H1 (cell line): ENCODE measurements around the gene CCDC63. TPM values are rescaled to one million over a fixed set of nuclear protein-coding genes. Genes with fewer than 3 reads are reported as not detected.

Experiments used
- CTCF ChIA-PET: fragments of 300-600 bp; sonication (Branson Sonifier 250); formaldehyde crosslinking; loops from one replicate; lab custom pipeline; 2021; ENCODE audit not compliant: partially characterized antibody; lab: Charles Lee
- POLR2A ChIA-PET: fragments of 300-600 bp; sonication (Branson Sonifier 250); formaldehyde crosslinking; loops from one replicate; lab custom pipeline; 2021; ENCODE audit warnings: inconsistent platforms; ENCODE audit not compliant: partially characterized antibody; lab: Charles Lee
- DNase-seq, 2 experiments: peaks; one replicate each; pipeline versions ENCODE4 v3.0.0 to v3.0.0-alpha.2; 2010 to 2022; ENCODE audit warnings: low spot score in 2 of 2, low read depth in 1 of 2, mixed read lengths in 1 of 2
- FAIRE-seq: peaks from 2 replicates; lab custom pipeline; 2011; peaks lifted over from hg19 to GRCh38; lab: Jason Lieb, UNC
- H2AFZ ChIP-seq: 2 replicates; pipeline ENCODE4 v1.8.1; 2012; ENCODE audit warnings: low read length, inconsistent platforms
- H2AK5ac ChIP-seq: 2 replicates; pipeline ENCODE4 v1.6.1; 2013; ENCODE audit warnings: low read depth, low read length
- H2BK120ac ChIP-seq: replicated peaks from 2 replicates; pipeline ENCODE3; 2013; ENCODE audit warnings: low read depth, low read length, inconsistent platforms
- H2BK12ac ChIP-seq: 2 replicates; pipeline ENCODE4 v1.6.1; 2013; ENCODE audit warnings: low read depth, low read length
- H2BK15ac ChIP-seq: 2 replicates; pipeline ENCODE4 v1.6.1; 2013; ENCODE audit warnings: low read length
- H2BK20ac ChIP-seq: 2 replicates; pipeline ENCODE4 v1.6.1; 2013; ENCODE audit warnings: low read length
- H2BK5ac ChIP-seq: 2 replicates; pipeline ENCODE4 v1.6.1; 2013; ENCODE audit warnings: low read depth, low read length
- H3K14ac ChIP-seq: 2 replicates; pipeline ENCODE4 v1.6.1; 2013; ENCODE audit warnings: inconsistent platforms; ENCODE audit not compliant: insufficient read length
- H3K18ac ChIP-seq: 2 replicates; pipeline ENCODE4 v1.6.1; 2013; ENCODE audit warnings: low read length; ENCODE audit errors: extremely low read depth
- H3K23ac ChIP-seq: 2 replicates; pipeline ENCODE4 v1.6.1; 2013; ENCODE audit warnings: inconsistent platforms; ENCODE audit not compliant: insufficient read length
- H3K23me2 ChIP-seq: 2 replicates; pipeline ENCODE4 v1.6.1; 2013; ENCODE audit warnings: low read depth, low read length
- H3K27ac ChIP-seq: 2 replicates; pipeline ENCODE4 v1.6.1; 2011; ENCODE audit warnings: low read depth, low read length, inconsistent platforms
- H3K27me3 ChIP-seq, 4 experiments: replicated peaks in 1 of 4; 1 replicate in 1 of 4; 2 replicates in 3 of 4; pipeline versions ENCODE4 v1.6.1 to v1.8.1; 2011 to 2013; ENCODE audit warnings: low read length in 3 of 4, mild to moderate bottlenecking in 3 of 4, inconsistent platforms in 2 of 4, mixed read lengths in 2 of 4, moderate library complexity in 1 of 4; ENCODE audit not compliant: control insufficient read depth in 3 of 4, insufficient read depth in 3 of 4; ENCODE audit errors: extremely low read depth in 1 of 4
- H3K36me3 ChIP-seq, 4 experiments: 2 replicates each; pipeline versions ENCODE4 v1.6.1 to v1.8.1; 2011 to 2013; ENCODE audit warnings: mild to moderate bottlenecking in 4 of 4, low read length in 3 of 4, moderate library complexity in 2 of 4, control low read depth in 1 of 4, inconsistent platforms in 1 of 4; ENCODE audit not compliant: insufficient read depth in 4 of 4, control insufficient read depth in 2 of 4
- H3K4ac ChIP-seq: replicated peaks from 2 replicates; pipeline ENCODE3; 2013; ENCODE audit warnings: low read length, low read depth, mixed read lengths, inconsistent platforms; ENCODE audit not compliant: insufficient read length
- H3K4me1 ChIP-seq, 4 experiments: replicated peaks in 1 of 4; 1 replicate in 1 of 4; 2 replicates in 3 of 4; pipeline versions ENCODE4 v1.6.1 to v1.8.1; 2011 to 2013; ENCODE audit warnings: low read length in 3 of 4, inconsistent platforms in 2 of 4, mixed read lengths in 1 of 4; ENCODE audit not compliant: insufficient read depth in 4 of 4, control insufficient read depth in 3 of 4
- H3K4me2 ChIP-seq, 2 experiments: 2 replicates each; pipeline versions ENCODE4 v1.6.1 to v1.8.1; 2011 to 2013; ENCODE audit warnings: low read depth in 2 of 2, low read length in 2 of 2, control low read depth in 1 of 2, inconsistent platforms in 1 of 2, mild to moderate bottlenecking in 1 of 2; ENCODE audit not compliant: insufficient read depth in 1 of 2
- H3K4me3 ChIP-seq, 4 experiments: fragments of 200-600, 300-600 bp in 1 of 4; sonication (generic), shearing (Covaris generic), sonication (Bioruptor Twin) in 1 of 4; 2 replicates each; pipeline versions ENCODE4 v1.5.1 to v1.8.1; 2011 to 2016; ENCODE audit warnings: low read length in 4 of 4, low read depth in 3 of 4, control low read depth in 2 of 4, inconsistent platforms in 2 of 4, mild to moderate bottlenecking in 2 of 4, mixed read lengths in 1 of 4, moderate library complexity in 1 of 4; ENCODE audit not compliant: insufficient read depth in 2 of 4; ENCODE audit errors: extremely low read depth in 1 of 4
- H3K56ac ChIP-seq: replicated peaks from 2 replicates; pipeline ENCODE3; 2013; ENCODE audit warnings: low read depth, mild to moderate bottlenecking, mixed read lengths, low read length, inconsistent platforms; ENCODE audit not compliant: insufficient read length
- H3K79me1 ChIP-seq: 2 replicates; pipeline ENCODE4 v1.6.1; 2013; ENCODE audit warnings: low read depth, low read length, control low read depth
- H3K79me2 ChIP-seq, 2 experiments: 2 replicates each; pipeline versions ENCODE4 v1.6.1 to v1.8.1; 2012 to 2013; ENCODE audit warnings: low read length in 2 of 2, mild to moderate bottlenecking in 2 of 2, inconsistent platforms in 1 of 2; ENCODE audit not compliant: insufficient read depth in 2 of 2, control insufficient read depth in 1 of 2
- H3K9ac ChIP-seq, 4 experiments: replicated peaks in 1 of 4; 1 replicate in 1 of 4; 2 replicates in 3 of 4; pipeline versions ENCODE4 v1.6.1 to v1.8.1; 2011 to 2013; ENCODE audit warnings: low read depth in 3 of 4, low read length in 3 of 4, control low read depth in 2 of 4, mild to moderate bottlenecking in 2 of 4, moderate library complexity in 2 of 4, inconsistent platforms in 1 of 4; ENCODE audit errors: extremely low read depth in 1 of 4
- H3K9me3 ChIP-seq, 2 experiments: 2 replicates each; pipeline versions ENCODE4 v1.6.1 to v1.8.1; 2012 to 2013; ENCODE audit warnings: mild to moderate bottlenecking in 2 of 2, moderate library complexity in 2 of 2, control low read depth in 1 of 2, inconsistent platforms in 1 of 2, low read depth in 1 of 2, low read length in 1 of 2, mixed read lengths in 1 of 2; ENCODE audit not compliant: insufficient read depth in 2 of 2
- H4K20me1 ChIP-seq, 2 experiments: replicated peaks in 1 of 2; 2 replicates each; pipeline versions ENCODE3 to v1.8.1; 2011 to 2013; ENCODE audit warnings: inconsistent platforms in 2 of 2, low read length in 2 of 2, mild to moderate bottlenecking in 1 of 2; ENCODE audit not compliant: insufficient read depth in 2 of 2, control insufficient read depth in 1 of 2
- H4K5ac ChIP-seq: 2 replicates; pipeline ENCODE4 v1.6.1; 2013; ENCODE audit warnings: low read length, low read depth, mixed read lengths, inconsistent platforms; ENCODE audit not compliant: insufficient read length
- H4K8ac ChIP-seq: 2 replicates; pipeline ENCODE4 v1.8.0; 2013; ENCODE audit warnings: mild to moderate bottlenecking, moderate library complexity, low read length, inconsistent platforms; ENCODE audit not compliant: insufficient read depth; ENCODE audit errors: extremely low read depth
- H4K91ac ChIP-seq: replicated peaks from 2 replicates; pipeline ENCODE3; 2013; ENCODE audit warnings: low read length, mixed read lengths, inconsistent platforms; ENCODE audit not compliant: insufficient read length
- HDAC6 ChIP-seq: IDR thresholded peaks from one replicate; pipeline ENCODE4 v1.7.1; 2012; ENCODE audit warnings: low read depth, mild to moderate bottlenecking, inconsistent platforms, low read length, moderate library complexity
- JUND ChIP-seq: IDR thresholded peaks from 2 replicates; pipeline ENCODE4 v1.6.1; 2011; ENCODE audit warnings: mild to moderate bottlenecking, improper control_type of control experiment, low read length
- RFX5 ChIP-seq: IDR thresholded peaks from 2 replicates; pipeline ENCODE4 v1.6.1; 2011; ENCODE audit warnings: low read depth, low read length, improper control_type of control experiment, borderline replicate concordance
- SAP30 ChIP-seq: fragments of 300-600 bp; sonication (generic); IDR thresholded peaks from 2 replicates; pipeline ENCODE4 v1.7.1; 2012; ENCODE audit warnings: low read length, moderate library complexity, mild to moderate bottlenecking, inconsistent platforms; ENCODE audit not compliant: insufficient read depth, insufficient replicate concordance
- SIRT6 ChIP-seq: IDR thresholded peaks from one replicate; pipeline ENCODE4 v1.7.1; 2012; ENCODE audit warnings: low read length, inconsistent platforms
- SP2 ChIP-seq: IDR thresholded peaks from 2 replicates; pipeline ENCODE4 v1.6.1; 2012; ENCODE audit warnings: mild to moderate bottlenecking, low read length, inconsistent platforms
- TCF12 ChIP-seq: IDR thresholded peaks from 2 replicates; pipeline ENCODE4 v1.6.1; 2011; ENCODE audit warnings: low read depth, mild to moderate bottlenecking, low read length
- WGBS, 2 experiments: shearing (Covaris generic) in 1 of 2; methylation state at CpG; one replicate each; pipeline versions ENCODE4 v1.1.6 to v1.1.7; 2013 to 2015; ENCODE audit warnings: low lambda C conversion rate in 2 of 2, mixed read lengths in 2 of 2, inconsistent platforms in 1 of 2, low coverage in 1 of 2, missing lambda C conversion rate in 1 of 2; ENCODE audit not compliant: insufficient replicate concordance in 2 of 2, insufficient coverage in 1 of 2, insufficient read length in 1 of 2; ENCODE audit errors: extremely low coverage in 1 of 2, missing lambda C conversion rate in 1 of 2; 5-methylcytosine and 5-hydroxymethylcytosine counted together
- polyA plus RNA-seq, 7 experiments: library from polyadenylated mRNA; depleted of rRNA in 3 of 7; stranded (reverse) in 5 of 7; unstranded in 2 of 7; fragments of >200 nt in 5 of 7; fragments of 200-250 nt in 2 of 7; gene quantifications; 1 replicate in 5 of 7; 2 replicates in 1 of 7; 4 replicates in 1 of 7; pipeline versions ENCODE4 v1.2.1 to v1.2.3, GENCODE V29; 2011 to 2013; ENCODE audit warnings: missing spikeins in 2 of 7, mixed read lengths in 2 of 7
- total RNA-seq: library from RNA; stranded (reverse); fragmentation: NEBNext Ultra II Directional; extraction: Animal tissue kit (Norgen Biotek cat#: 25700); gene quantifications from 2 replicates; pipeline ENCODE4 v1.2.1, GENCODE V29; 2021
- TF ChIP-seq, protein P1 (sequence below): IDR thresholded peaks from 2 replicates; pipeline ENCODE4 v1.6.1; 2012; ENCODE audit warnings: inconsistent platforms

CCDC63 gene
- total and polyA plus RNA-seq, 2 of the 8 experiments (the other 6 are each of a cell fraction or from before 2014, with no cell fraction given), result 0.42 to 0.93 TPM

DNA sequence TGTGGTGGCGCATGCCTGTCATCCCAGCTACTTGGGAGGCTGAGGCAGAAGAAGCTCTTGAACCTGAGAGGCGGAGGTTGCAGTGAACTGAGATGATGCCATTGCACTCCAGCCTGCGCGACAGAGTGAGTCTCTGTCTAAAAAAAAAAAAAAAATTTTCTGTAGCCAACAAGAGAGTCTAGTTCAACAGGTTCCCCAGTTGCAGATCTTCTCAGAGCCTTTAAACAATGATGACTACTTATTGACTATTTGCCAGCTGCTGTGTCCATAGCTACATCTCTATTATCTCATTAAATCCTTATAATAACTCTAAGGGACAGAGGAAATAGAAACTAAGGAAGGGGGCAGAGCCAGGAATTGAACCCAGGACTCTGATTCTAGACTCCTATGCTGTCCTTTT is 88.8 kb downstream of the CCDC63 start:
- H3K79me2 ChIP-seq, result peaks cover 0 to 2% of the 10 kb centered on the region in 2 experiments; a peak in 1 of 4 replicates
- CTCF ChIA-PET, result interaction anchor here (0.6 to 1.8 kb wide), 10 partner anchors 9 to 1541 kb away, joined by 3 to 5 read pairs (median 4); no protein-coding TSS in a partner anchor
- 97% methylated on average over 4 of the region's 4 CpGs; no CpG with 5 or more reads in 1 of the 2 experiments for WGBS, 2 experiments

More for the DNA sequence above, 88.8 kb downstream of the CCDC63 start:
- peaks cover under 1% of the 10 kb centered on the region; the same call in 1 of the 2 replicates for H3K23me2 ChIP-seq
- H4K5ac ChIP-seq, result no peak overlapping the region
- peaks cover 0 to 2% (median 0%) of the 10 kb centered on the region in 4 experiments; a peak in 3 of 7 replicates for H3K27me3 ChIP-seq
- H3K9me3 ChIP-seq, result no peaks in the 10 kb centered on the region
- H3K56ac ChIP-seq, result no peak overlapping the region
- H3K14ac ChIP-seq, result no peak overlapping the region
- H3K9ac ChIP-seq, result no peak overlapping the region
- H2BK15ac ChIP-seq, result no peak overlapping the region
- peak overlapping the region; percentile 45; the same call in 1 of the 2 replicates for H2BK12ac ChIP-seq
- no peak overlapping the region for H2BK120ac ChIP-seq
- H2BK5ac ChIP-seq, result 0 out of 2 replicates have a peak overlapping the region, but pooled peaks have one; percentile 84
- H3K23ac ChIP-seq, result no peak overlapping the region
- no peak overlapping the region for H3K4ac ChIP-seq
- POLR2A ChIA-PET, result interaction anchor here (0.6 to 3.6 kb wide), 12 partner anchors 14 to 826 kb away, joined by 3 to 24 read pairs (median 4); no protein-coding TSS in a partner anchor
- H3K27ac ChIP-seq, result no peak overlapping the region
- no peaks in the 10 kb centered on the region for H3K36me3 ChIP-seq
- H4K20me1 ChIP-seq, result peaks cover 0 to 3% of the 10 kb centered on the region in 2 experiments
- H3K4me3 ChIP-seq, result peak overlapping the region in 1 of 4 experiments; percentile 57; a peak in 1 of 8 replicates
- peak in 1 of 2 experiments; percentile 8 for DNase-seq
- FAIRE-seq, result no peak
- no peak overlapping the region for H4K8ac ChIP-seq
- H3K18ac ChIP-seq, result no peak overlapping the region
- H3K4me2 ChIP-seq, result peak overlapping the region; percentile 71 to 79; a peak in 2 of 4 replicates
- H2AK5ac ChIP-seq, result no peak overlapping the region
- peaks cover 3 to 20% (median 14%) of the 10 kb centered on the region in 4 experiments for H3K4me1 ChIP-seq
- no peak for TF ChIP-seq SIRT6
- TF ChIP-seq, protein P1, sequence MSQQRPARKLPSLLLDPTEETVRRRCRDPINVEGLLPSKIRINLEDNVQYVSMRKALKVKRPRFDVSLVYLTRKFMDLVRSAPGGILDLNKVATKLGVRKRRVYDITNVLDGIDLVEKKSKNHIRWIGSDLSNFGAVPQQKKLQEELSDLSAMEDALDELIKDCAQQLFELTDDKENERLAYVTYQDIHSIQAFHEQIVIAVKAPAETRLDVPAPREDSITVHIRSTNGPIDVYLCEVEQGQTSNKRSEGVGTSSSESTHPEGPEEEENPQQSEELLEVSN, result no peak
- no peak for TF ChIP-seq HDAC6
- TF ChIP-seq SAP30, result no peak
- no peak for TF ChIP-seq SP2
- TF ChIP-seq RFX5, result no peak
- TF ChIP-seq JUND, result no peak
- no peak for TF ChIP-seq TCF12
- H2BK20ac ChIP-seq, result no peak overlapping the region
- H3K79me1 ChIP-seq, result no peaks in the 10 kb centered on the region
- H4K91ac ChIP-seq, result no peak overlapping the region
- no peak overlapping the region for H2AFZ ChIP-seq
